Measurements from ENCODE around the gene KARS1.
"Not testable (repeated sequence)": the region's sequence is repeated elsewhere in the genome, so short reads cannot be mapped to it uniquely, and the experiment has no call there.

Gene KARS1

GRCh38 chr16:75624921-75625334, 22.5 kb downstream of the KARS1 start:
- no peak for DNase-seq

GRCh38 chr16:75622761-75623605, 24.5 kb downstream of the KARS1 start, which contains the start of gene ADAT1:
TSS of gene ADAT1 (minus strand) at chr16:75623281. CDS start at chr16:75620799, 2,482 bp downstream.
- peak; percentile 98 for DNase-seq

DNA sequence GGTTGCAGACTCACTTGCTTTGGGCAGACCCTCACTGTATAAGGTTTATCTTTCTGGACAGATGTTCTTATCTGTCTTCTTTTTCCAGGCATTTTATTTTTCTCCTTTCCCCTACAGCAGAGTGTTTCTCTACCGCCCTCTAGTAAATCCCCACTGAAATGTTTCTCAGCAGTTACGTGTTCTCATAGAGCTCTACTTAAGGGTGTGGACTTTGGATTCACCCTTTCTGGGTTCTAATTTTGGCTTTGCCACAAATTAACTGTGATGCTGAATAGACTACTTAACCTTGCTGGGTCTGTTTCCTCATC, 26.3 kb downstream of the KARS1 start:
- DNase-seq: peak; percentile 26

DNA sequence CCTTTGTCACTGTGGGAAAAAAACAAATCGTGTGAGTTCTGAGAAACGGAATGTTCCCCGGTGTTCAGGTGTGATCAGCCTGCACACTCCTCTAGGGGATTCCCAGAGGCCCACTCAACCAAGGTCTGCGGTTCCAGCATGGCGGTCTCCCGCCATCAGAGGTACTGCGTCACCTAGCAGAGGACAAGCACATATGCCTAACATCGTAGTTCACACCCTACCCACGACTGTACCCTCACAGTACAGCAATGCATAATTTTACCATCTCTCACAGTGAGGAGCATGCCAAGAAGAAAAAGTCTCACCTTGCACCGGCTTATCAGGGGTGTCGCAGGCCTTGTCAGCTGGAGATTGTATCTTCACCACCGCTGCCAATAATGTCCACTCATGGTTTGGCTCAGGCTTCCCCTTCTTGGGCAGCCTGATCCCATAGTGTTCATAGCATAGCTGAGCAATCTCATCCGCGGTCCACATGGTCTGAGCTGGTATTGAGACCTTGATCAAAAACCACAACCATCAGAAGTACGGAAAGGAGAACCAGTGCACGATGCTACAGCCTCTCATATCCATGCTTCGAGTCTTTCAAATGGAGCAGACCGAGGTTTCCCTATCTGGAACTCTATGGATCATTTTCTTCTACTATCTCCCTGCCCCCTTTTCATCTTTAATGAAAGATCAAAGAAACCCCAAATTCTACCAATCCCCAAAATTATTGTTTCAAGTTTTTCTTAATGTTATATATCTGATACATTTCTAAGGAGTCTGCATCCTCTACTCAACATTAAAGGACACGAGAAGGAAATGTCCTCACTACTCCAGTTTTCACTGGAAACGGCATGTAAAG, 26.9 kb downstream of the KARS1 start:
- no peak for DNase-seq

DNA sequence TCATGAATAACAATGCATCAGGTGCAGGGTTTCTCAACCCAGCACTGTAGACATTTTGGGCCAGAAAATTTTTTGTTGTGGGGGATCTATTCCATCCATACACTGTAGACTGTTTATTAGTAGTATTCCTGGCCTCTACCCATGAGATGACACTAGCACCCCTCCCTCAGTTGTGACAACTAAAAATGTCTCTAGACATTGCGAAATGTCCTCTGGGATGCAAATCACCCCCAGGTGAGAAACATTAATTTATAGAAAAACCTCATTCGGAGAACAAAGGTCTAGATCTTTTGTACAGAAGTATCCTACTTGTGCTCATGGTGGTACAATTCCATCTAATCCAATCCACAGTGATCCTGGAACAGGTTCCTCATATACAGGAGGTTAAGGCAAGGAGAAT, 28.7 kb downstream of the KARS1 start:
- no peak for DNase-seq

DNA sequence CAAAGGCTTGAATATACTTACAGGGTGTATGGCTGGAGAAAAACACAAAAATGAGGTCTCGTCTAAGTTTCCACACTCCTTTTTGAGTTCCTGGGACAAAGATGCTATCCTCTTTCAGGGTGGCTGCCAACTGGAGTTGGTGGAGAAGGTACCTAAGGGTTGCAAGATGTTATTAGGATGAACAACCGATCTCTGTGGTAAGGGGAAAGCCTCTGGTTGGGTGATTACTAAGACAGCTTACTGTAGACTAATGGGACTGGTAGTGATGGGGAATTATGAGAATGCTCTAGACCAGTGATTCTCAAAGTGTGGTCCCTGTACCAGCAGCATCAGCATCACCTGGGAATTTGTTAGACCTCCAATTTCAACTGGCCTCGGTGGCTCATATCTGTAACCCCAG, 30.3 kb downstream of the KARS1 start:
- DNase-seq: no peak

DNA sequence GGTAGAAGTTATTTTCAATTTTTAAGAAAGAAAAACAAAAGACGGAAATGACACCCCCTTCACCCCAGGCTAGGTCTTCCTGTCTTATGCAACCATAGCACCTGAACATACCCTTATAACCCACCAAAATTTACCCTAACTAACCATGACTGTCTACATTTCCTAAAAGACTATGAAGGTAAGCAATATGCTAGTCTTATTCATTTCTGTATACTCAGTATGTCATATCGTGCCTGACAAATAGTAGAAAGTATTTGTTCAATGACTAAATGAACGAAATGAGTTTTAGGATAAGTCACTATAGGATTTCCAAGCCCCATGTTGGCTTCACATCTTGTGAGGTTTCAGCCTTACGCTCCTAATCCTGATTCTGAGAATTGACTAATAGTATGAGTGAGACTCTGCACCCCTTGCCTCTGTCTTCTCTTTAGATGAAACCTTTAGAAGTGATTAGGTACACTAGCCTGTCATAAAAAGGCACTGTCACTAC, 30.9 kb downstream of the KARS1 start:
- no peak for DNase-seq

GRCh38 chr16:75615619-75616018, 31.8 kb downstream of the KARS1 start:
- DNase-seq: no peak

DNA sequence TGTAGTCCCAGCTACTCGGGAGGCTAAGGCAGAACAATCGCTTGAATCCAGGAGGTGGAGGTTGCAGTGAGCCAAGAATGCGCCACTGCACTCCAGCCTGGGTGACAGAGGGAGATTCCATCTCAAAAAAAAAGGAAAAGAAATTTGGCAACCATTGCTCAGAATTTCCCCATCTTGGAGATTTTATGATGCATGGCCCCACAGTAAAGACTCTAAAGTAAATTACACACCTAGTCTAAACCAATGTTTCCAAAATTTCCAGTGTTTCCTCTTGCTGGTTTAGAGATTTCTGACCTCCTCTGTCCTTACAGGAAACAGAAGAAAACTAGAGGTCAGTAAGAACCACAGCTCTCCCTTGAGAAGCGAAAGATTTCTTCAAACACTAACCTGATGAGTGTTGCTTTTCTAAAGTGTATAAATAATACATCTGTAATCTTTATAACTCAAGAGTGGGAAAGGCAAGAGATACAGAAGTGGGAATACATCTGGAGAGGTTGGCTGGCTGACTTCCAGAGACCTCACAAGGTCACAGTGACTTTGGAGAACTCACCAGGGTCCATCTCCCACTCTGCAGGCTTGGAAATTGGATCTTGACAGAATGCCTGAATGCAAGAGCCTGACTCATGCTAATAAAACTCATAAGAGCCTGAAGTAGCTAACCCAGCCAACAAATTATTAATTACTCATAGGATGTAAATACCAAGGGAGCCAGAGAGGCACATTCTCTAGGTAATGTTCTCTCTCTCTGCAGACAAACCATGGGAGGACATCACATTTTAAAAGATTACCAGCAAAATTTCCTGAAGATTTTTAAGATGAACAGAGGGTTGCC, 33.2 kb downstream of the KARS1 start:
- DNase-seq: peak; percentile 46

DNA sequence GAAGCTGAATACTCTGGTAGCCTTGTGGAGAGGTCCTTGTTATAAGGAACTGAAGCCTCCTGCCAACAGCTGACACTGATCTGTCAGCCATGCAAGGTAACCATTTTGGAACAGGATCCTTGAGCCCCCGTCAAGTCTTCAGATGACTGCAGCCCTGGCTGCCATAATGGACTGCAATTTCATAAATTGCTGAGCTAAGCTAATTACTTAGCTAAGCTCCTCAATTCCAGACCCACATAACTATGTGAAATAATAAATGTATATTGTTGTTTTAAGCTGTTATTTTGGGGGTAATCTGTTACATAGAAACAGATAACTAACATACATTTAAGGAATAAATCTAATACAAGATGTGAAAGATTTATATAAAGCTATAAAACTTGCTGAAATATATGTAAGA, 41.0 kb downstream of the KARS1 start:
- no peak for DNase-seq

- DNase-seq: no peak
These were observed 44.2 kb downstream of the KARS1 start for GRCh38 chr16:75603241-75603640.

GRCh38 chr16:75599452-75600277, 47.8 kb downstream of the KARS1 start:
- DNase-seq: no peak

- peak; percentile 42 for DNase-seq
These were observed 53.3 kb downstream of the KARS1 start for GRCh38 chr16:75593825-75594820.

DNA sequence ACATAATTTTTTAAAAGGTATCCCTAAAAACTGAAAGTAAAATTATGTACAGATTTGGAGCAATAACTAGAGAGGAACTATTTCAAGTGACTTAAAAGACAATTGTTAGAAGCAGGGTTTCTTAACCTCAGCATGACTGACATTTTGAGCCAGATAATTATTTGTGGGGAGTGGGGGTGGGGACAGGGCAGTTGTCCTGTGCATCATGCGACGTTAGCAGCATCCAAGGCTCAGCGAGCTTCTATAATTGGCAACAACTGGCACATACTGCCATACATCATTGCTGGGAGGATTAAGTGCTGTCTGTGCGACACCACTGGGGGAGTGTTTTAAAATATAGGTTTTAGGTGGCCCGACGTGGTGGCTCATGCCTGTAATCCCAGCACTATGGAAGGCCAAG, 54.2 kb downstream of the KARS1 start:
- DNase-seq: no peak

GRCh38 chr16:75591927-75592326, 55.5 kb downstream of the KARS1 start:
- not testable (repeated sequence) for DNase-seq

DNA sequence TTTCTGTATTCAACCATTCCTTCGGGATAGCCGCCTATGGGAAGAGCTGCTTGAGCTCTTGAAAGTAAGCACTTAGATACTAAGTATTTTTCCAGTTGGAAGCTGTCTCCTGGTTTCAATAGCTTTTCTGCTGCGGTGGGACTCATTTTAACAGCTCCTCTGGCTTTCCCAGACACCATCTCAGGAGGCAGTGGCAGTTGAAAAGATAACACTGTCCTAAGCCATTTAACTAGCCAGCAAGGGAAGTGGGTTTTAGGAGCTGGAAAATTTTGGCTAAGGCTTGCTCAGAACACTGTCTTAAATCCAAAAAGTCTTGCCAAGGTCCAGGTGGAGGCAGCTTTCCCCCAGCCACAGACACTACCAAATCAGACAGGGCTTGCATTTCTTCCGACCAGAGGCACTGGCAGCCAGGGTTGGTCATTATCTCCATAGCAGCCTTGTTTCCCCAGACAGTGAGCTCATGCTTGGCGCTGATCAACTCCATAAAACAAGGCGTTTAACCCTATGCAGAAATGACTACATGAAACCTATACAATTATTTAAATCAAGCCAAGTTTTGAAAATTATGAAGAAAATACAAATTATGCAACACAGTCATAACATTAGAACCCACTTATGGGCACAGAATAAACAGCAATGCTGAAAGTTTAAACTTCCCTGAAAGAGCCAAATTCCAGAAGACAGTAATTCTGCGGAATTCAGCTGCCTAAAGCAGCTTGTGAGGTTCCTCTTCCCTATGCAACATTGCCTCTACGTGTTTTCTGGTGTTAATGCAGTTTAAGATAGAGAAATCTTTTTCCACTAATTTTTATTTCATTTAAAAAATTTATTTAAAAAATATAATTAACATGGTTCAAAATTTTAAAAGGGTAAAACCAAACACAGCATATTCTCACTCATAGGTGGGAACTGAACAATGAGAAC, 56.3 kb downstream of the KARS1 start:
- DNase-seq: peak; percentile 51

- no peak for DNase-seq
These were observed 58.2 kb downstream of the KARS1 start for GRCh38 chr16:75589306-75589705.

DNA sequence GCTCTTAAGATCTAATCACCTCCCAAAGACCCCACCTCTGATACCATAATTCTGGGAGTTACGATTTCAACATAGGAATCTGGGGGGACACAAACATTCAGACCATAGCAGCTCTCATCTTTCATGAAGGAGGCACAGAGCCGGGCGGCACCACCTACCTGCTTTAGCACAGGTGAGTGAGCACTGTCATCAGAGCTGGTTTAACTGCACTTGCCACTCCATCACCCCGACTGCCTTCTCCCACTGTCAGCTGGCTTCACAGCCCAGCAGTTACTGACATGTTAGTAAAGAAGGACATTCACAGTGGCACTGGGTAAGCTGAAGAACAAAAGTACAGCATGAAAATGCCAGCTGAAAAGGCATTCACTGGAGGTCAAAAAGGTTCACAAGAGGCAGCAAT, 58.7 kb downstream of the KARS1 start:
- DNase-seq: no peak

DNA sequence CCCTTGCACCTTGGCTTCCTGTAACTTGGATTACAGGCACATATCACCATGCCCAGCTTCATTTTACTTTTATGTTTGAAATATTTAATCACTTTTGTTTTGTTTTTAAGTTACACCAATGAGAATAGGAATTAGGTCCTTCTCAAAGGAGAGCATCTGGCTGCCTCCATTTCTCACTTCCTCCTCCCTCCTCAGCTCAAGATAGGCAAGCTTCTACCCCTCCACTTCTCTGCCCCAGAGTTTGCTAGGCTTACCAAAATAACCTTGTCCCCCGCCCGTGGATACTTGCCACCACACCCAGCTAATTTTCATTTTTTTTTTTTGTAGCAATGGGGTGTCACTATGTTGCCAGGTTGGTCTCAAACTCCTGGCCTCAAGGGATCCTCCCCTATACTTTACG, 63.4 kb downstream of the KARS1 start:
- DNase-seq: no peak
